HEK293T (cell line): ENCODE results near the gene BCAS1.

ENCODE experiments used
- CTCF ChIA-PET: fragments of 350-600 bp; formaldehyde crosslinking; extraction: SDS; loops from one replicate; lab custom pipeline; 2021; ENCODE audit warnings: antibody characterized with exemption, inconsistent platforms; lab: Yijun Ruan, JAX
- POLR2A ChIA-PET: fragments of 350-600 bp; formaldehyde crosslinking; extraction: SDS; loops from one replicate; lab custom pipeline; 2020; ENCODE audit warnings: antibody characterized with exemption, inconsistent platforms; lab: Yijun Ruan, JAX
- DNase-seq: peaks from one replicate; pipeline ENCODE4 v3.0.0; 2012; ENCODE audit warnings: mixed read lengths; ENCODE audit errors: extremely low spot score
- ARNT ChIP-seq: fragments of 450-650 bp; IDR thresholded peaks from 2 replicates; pipeline ENCODE4 v1.6.1; 2017; ENCODE audit warnings: mild to moderate bottlenecking
- BHLHE40 ChIP-seq: fragments of 450-650 bp; IDR thresholded peaks from 2 replicates; pipeline ENCODE4 v1.6.1; 2016; ENCODE audit warnings: mild to moderate bottlenecking, moderate library complexity, borderline replicate concordance
- CTBP1 ChIP-seq: fragments of 450-650 bp; IDR thresholded peaks from 2 replicates; pipeline ENCODE4 v1.6.1; 2016; ENCODE audit warnings: borderline replicate concordance
- ELF4 ChIP-seq: fragments of 450-650 bp; IDR thresholded peaks from 2 replicates; pipeline ENCODE4 v1.6.1; 2017; ENCODE audit warnings: antibody characterized with exemption
- FOXA1 ChIP-seq: fragments of 450-650 bp; IDR thresholded peaks from 2 replicates; pipeline ENCODE4 v1.6.1; 2016; ENCODE audit warnings: mild to moderate bottlenecking
- FOXK2 ChIP-seq: fragments of 450-650 bp; IDR thresholded peaks from 2 replicates; pipeline ENCODE4 v1.6.1; 2016; ENCODE audit warnings: mild to moderate bottlenecking
- FOXM1 ChIP-seq: fragments of 450-650 bp; IDR thresholded peaks from 2 replicates; pipeline ENCODE4 v1.6.1; 2017; ENCODE audit warnings: mild to moderate bottlenecking, borderline replicate concordance
- HDGF ChIP-seq: fragments of 450-650 bp; IDR thresholded peaks from 2 replicates; pipeline ENCODE4 v1.6.1; 2017; ENCODE audit warnings: antibody characterized with exemption, borderline replicate concordance
- L3MBTL2 ChIP-seq: fragments of 450-650 bp; conservative IDR thresholded peaks from 2 replicates; pipeline ENCODE4 v1.6.1; 2016; ENCODE audit warnings: mild to moderate bottlenecking
- LEF1 ChIP-seq: fragments of 450-650 bp; IDR thresholded peaks from 2 replicates; pipeline ENCODE4 v1.6.1; 2017; ENCODE audit warnings: mild to moderate bottlenecking, borderline replicate concordance
- NFRKB ChIP-seq: fragments of 450-650 bp; IDR thresholded peaks from 2 replicates; pipeline ENCODE4 v1.6.1; 2016; ENCODE audit warnings: mild to moderate bottlenecking, moderate library complexity
- SP1 ChIP-seq: fragments of 450-650 bp; IDR thresholded peaks from 2 replicates; pipeline ENCODE4 v1.6.1; 2017
- SUZ12 ChIP-seq: fragments of 450-650 bp; IDR thresholded peaks from 2 replicates; pipeline ENCODE4 v1.6.1; 2016; ENCODE audit warnings: mild to moderate bottlenecking
- TARDBP ChIP-seq: fragments of 450-650 bp; IDR thresholded peaks from 2 replicates; pipeline ENCODE4 v1.6.1; 2016
- ZNF384 ChIP-seq: fragments of 450-650 bp; IDR thresholded peaks from 2 replicates; pipeline ENCODE4 v1.6.1; 2016
- TF ChIP-seq, protein P1 (sequence below): fragments of 450-650 bp; IDR thresholded peaks from 2 replicates; pipeline ENCODE4 v1.6.1; 2016

The BCAS1 gene

DNA sequence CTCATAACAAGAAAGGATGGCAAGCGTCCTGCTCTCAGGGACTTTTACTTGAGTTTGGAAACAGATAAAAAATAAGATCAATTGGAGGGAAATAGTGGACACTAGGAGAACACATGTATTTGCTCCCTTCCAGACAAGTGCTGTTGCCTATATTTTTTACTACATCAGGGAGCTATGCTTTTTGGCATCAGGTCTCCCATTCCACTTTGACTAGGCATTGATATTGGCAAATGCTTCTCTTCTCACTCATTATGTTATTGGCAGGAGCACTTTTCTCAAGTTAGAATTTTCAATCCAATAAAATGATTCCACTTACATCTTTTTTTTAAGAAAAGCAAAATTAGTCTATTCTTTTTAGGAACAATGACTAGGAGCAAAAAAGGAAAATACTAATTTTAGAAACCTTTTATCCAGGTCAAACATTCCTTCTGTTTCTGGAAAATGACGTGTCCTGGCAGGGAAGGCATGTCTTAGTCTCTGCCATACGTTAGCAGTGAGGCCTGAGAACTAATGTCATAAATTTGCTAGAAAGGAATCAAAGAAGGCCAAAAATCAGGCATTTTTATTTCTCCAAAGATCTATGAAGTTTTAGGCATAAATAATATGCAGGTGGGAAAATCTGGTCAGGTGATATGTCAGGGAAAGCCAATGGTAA, 21.4 kb downstream of the BCAS1 start:
- ChIA-PET CTCF (no interaction called here), POLR2A (no interaction called here)
- DNase-seq: no peak
- TF ChIP-seq HDGF: no peak
- no peak for TF ChIP-seq SUZ12
- no peak for TF ChIP-seq FOXA1
- no peak for TF ChIP-seq NFRKB
- TF ChIP-seq LEF1: no peak
- no peak for TF ChIP-seq ELF4
- TF ChIP-seq FOXK2: no peak
- TF ChIP-seq, protein P1, sequence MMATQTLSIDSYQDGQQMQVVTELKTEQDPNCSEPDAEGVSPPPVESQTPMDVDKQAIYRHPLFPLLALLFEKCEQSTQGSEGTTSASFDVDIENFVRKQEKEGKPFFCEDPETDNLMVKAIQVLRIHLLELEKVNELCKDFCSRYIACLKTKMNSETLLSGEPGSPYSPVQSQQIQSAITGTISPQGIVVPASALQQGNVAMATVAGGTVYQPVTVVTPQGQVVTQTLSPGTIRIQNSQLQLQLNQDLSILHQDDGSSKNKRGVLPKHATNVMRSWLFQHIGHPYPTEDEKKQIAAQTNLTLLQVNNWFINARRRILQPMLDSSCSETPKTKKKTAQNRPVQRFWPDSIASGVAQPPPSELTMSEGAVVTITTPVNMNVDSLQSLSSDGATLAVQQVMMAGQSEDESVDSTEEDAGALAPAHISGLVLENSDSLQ: no peak
- TF ChIP-seq CTBP1: no peak
- no peak for TF ChIP-seq ZNF384
- no peak for TF ChIP-seq TARDBP
- no peak for TF ChIP-seq L3MBTL2

DNA sequence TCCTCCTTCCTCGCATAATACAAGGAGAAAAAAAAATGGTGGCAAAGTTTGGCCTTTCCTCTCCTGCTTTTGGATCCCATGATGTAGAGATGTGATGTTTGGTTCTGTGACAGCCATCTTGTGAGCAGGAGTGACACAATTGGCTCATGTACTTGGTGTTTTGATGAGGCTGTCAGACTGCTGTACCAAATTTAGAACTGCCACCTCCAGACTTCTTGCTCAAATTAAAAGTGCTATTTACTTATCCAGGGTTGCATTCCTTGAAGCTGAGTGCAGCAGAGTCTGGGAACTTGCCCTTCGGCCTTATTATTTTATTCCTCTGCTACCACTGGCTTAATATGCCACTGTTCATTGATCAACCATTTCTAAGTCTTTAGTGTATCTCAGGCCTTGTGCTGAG, 21.9 kb downstream of the BCAS1 start:
- no peak for DNase-seq
- CTCF ChIA-PET: no interaction called here
- no peak for TF ChIP-seq L3MBTL2
- POLR2A ChIA-PET: no interaction called here

DNA sequence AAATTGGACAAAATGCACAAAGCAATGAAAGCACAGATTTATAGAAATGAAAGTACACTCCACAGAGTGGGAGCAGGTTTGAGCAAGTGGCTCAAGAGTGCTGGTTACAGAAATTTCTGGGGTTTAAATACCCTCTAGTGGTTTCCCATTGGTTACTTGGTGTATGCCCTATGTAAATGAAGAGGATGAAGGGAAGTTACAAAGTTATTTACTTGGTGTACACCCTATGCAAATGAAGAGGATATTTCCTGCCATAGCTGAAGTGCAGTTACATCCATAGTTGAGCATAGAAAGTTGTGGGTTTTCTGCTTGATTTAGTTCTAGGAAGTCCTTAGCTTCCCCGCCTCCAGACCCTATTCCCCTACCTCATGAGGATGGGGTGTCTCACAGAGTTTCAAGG, 22.7 kb downstream of the BCAS1 start:
- CTCF ChIA-PET: no interaction called here
- DNase-seq: no peak
- POLR2A ChIA-PET: no interaction called here
- TF ChIP-seq, protein P1: no peak
- TF ChIP-seq TARDBP (no peak), HDGF (no peak), ELF4 (no peak), FOXM1 (no peak), BHLHE40 (no peak), SP1 (no peak), L3MBTL2 (no peak), ARNT (no peak), NFRKB (no peak), FOXA1 (no peak), LEF1 (no peak), CTBP1 (no peak), FOXK2 (no peak), SUZ12 (no peak)

DNA sequence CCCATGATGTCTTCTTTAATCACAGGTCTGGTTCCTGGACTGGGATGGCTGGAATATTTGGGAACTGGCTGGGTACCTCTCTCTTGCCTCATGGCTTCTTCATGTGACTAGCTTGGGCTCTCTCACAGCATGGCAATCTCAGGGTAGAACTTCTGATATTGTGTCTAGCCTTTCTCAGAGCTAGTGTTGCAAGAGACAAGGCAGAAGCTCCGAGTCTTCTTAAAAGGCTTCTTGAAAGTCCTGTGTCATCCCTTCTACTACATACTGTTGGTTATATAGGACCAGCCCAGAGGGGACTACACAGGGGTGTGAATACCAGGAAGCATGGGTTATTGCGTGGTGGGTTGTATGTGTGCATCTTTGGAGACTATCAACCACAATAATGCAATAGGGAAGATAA, 23.3 kb downstream of the BCAS1 start:
- POLR2A ChIA-PET: no interaction called here
- TF ChIP-seq ARNT (no peak), SP1 (no peak), HDGF (no peak), SUZ12 (no peak), NFRKB (no peak), CTBP1 (no peak), FOXM1 (no peak), TARDBP (no peak), ELF4 (no peak), LEF1 (no peak)
- TF ChIP-seq, protein P1: no peak
- no peak for DNase-seq
- CTCF ChIA-PET: no interaction called here

DNA sequence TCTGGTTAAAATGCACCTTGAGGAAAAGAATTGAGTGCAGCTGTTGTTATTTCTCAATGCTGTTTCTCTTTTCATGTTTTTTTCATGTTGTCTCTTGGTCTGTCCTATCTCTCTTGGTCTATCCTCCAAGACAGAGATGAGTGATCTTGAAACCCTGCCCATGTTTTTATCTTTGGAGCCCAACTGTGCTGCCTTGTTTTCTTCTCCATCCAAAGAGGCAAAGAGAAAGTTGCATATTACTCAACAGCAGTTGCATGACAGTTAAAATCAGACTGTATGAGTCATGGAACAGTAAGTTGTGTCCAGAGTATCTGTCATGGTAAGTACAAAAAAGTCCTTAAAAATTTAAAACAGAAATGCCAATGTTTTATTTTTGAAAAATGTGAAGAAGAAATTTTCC, 26.2 kb downstream of the BCAS1 start:
- CTCF ChIA-PET: interaction anchor here (0.8 kb wide), 1 partner anchor 15 kb away, joined by 3 read pairs; no protein-coding TSS in a partner anchor
- POLR2A ChIA-PET: no interaction called here
- no peak for DNase-seq
- TF ChIP-seq ARNT: no peak
- no peak for TF ChIP-seq FOXA1
- no peak for TF ChIP-seq L3MBTL2
- TF ChIP-seq HDGF: no peak
- TF ChIP-seq FOXM1: no peak
- no peak for TF ChIP-seq TARDBP
- no peak for TF ChIP-seq SUZ12
- TF ChIP-seq SP1: no peak
- no peak for TF ChIP-seq CTBP1
- TF ChIP-seq BHLHE40: no peak
- no peak for TF ChIP-seq ZNF384
- no peak for TF ChIP-seq LEF1
- TF ChIP-seq, protein P1: no peak
- no peak for TF ChIP-seq FOXK2
- no peak for TF ChIP-seq ELF4
- no peak for TF ChIP-seq NFRKB
